ENCODE data around the gene AHR.

The AHR gene

DNA sequence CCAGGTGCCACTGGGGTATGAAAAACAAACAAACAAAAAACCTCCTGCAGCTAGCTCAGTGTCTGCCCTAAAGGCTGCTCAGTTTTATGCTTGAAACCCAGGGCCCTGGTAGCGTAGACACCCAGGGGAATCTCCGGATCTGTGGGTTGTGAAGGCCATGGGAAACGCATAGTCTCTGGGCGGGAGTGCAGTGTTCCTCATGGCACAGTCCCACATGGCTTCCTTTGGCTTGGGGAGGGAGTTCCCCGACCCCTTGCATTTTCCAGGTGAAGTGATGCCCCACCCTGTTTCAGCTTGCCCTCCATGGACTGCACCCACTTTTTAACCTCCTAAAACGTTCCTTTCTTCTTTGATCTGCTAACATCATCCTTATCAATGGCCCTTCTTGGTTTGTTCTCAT lies 56.0 kb downstream of the AHR start:
- Mint-ChIP-seq H3K9me3 (peaks cover 36% of the 10 kb centered on the region), H3K27ac (no peak overlapping the region), H3K4me1 (no peaks in the 10 kb centered on the region), H3K27me3 (ENCODE audit: low read depth) (no peaks in the 10 kb centered on the region), H3K4me3 (no peak overlapping the region), H3K36me3 (ENCODE audit: low read depth) (peaks cover 3% of the 10 kb centered on the region)
- TF ChIP-seq, protein P1, sequence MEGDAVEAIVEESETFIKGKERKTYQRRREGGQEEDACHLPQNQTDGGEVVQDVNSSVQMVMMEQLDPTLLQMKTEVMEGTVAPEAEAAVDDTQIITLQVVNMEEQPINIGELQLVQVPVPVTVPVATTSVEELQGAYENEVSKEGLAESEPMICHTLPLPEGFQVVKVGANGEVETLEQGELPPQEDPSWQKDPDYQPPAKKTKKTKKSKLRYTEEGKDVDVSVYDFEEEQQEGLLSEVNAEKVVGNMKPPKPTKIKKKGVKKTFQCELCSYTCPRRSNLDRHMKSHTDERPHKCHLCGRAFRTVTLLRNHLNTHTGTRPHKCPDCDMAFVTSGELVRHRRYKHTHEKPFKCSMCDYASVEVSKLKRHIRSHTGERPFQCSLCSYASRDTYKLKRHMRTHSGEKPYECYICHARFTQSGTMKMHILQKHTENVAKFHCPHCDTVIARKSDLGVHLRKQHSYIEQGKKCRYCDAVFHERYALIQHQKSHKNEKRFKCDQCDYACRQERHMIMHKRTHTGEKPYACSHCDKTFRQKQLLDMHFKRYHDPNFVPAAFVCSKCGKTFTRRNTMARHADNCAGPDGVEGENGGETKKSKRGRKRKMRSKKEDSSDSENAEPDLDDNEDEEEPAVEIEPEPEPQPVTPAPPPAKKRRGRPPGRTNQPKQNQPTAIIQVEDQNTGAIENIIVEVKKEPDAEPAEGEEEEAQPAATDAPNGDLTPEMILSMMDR (IDR thresholded peaks at IDR 0.05; ENCODE audit: unreplicated experiment in 3 of 3), result no peak

DNA sequence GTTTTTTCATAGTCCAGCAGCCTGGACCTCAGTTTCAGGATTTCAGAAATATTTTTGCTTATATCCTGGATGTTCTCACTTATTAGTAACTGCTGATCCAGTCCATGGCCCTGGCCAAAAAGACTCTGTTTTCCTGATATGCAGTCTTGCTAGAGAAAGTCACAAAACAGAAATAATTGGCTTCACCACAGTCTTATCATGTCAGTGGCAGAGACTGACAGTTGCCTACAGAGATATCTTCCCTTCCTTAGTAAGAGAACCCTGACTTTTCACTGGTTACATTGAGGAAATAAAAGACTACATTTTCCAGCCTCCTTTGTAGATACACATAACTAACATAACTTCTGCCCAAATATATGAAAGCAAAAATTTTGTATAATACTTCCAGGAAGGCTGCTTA lies 56.6 kb downstream of the AHR start:
- no peaks in the 10 kb centered on the region for H3K4me1 Mint-ChIP-seq
- no peak overlapping the region for H3K27ac Mint-ChIP-seq
- H3K36me3 Mint-ChIP-seq (ENCODE audit: low read depth), result peaks cover 3% of the 10 kb centered on the region

DNA sequence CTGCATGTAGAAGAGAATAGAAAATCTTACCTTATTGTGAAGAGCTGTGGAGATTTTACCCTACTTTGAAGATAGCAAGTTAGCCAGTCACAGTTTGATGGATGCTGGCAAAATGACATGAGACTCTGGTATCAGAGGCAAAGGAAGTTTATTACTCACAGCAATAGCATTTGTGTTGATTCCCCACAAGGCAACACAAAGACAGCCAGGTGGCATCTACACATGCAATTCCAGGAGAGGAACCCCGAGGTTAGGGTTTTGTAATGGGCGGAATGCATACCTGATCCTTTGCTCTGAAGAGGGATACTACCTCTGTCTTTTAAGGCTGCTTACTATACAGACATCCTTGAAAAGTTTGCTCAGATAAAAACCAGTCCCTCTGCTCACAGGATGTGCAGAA lies 59.5 kb downstream of the AHR start:
- peaks cover 9% of the 10 kb centered on the region for H3K9me3 Mint-ChIP-seq
- H3K36me3 Mint-ChIP-seq (ENCODE audit: low read depth), result no peaks in the 10 kb centered on the region
- TF ChIP-seq, protein P1 (IDR thresholded peaks at IDR 0.05; ENCODE audit: unreplicated experiment in 3 of 3), result no peak
- no peaks in the 10 kb centered on the region for H3K27me3 Mint-ChIP-seq (ENCODE audit: low read depth)
- no peak overlapping the region for H3K27ac Mint-ChIP-seq
- H3K4me1 Mint-ChIP-seq, result peaks cover 18% of the 10 kb centered on the region
- H3K4me3 Mint-ChIP-seq, result no peak overlapping the region

More for the DNA sequence above, 56.6 kb downstream of the AHR start:
- TF ChIP-seq, protein P1 (IDR thresholded peaks at IDR 0.05; ENCODE audit: unreplicated experiment in 3 of 3), result no peak
- no peaks in the 10 kb centered on the region for H3K27me3 Mint-ChIP-seq (ENCODE audit: low read depth)
- peaks cover 31% of the 10 kb centered on the region for H3K9me3 Mint-ChIP-seq
- H3K4me3 Mint-ChIP-seq, result no peak overlapping the region

DNA sequence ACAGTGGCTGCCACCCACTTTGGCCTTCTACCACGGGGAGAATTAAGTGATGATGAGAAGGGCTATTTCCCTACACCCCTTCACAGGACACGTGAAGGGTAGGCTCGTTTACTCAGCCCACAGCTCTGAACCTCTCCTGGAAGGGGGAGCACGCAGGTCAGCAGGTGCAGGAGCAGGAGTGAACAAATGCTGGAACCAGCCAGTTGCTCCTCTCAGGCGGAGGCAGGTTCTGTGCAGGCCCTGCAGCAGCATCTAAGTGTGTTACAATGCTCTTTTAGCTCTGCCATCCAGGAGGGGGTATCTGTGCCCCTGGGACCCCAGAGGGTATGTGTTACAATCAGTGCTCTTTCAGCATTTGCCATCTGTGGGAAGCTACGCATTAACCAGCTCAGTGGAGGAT lies 61.2 kb downstream of the AHR start:
- Mint-ChIP-seq H3K36me3 (ENCODE audit: low read depth) (no peaks in the 10 kb centered on the region), H3K27me3 (ENCODE audit: low read depth) (no peaks in the 10 kb centered on the region), H3K27ac (no peak overlapping the region), H3K4me1 (peaks cover 18% of the 10 kb centered on the region), H3K4me3 (no peak overlapping the region), H3K9me3 (peaks cover 8% of the 10 kb centered on the region)
- TF ChIP-seq, protein P1 (IDR thresholded peaks at IDR 0.05; ENCODE audit: unreplicated experiment in 3 of 3), result no peak

DNA sequence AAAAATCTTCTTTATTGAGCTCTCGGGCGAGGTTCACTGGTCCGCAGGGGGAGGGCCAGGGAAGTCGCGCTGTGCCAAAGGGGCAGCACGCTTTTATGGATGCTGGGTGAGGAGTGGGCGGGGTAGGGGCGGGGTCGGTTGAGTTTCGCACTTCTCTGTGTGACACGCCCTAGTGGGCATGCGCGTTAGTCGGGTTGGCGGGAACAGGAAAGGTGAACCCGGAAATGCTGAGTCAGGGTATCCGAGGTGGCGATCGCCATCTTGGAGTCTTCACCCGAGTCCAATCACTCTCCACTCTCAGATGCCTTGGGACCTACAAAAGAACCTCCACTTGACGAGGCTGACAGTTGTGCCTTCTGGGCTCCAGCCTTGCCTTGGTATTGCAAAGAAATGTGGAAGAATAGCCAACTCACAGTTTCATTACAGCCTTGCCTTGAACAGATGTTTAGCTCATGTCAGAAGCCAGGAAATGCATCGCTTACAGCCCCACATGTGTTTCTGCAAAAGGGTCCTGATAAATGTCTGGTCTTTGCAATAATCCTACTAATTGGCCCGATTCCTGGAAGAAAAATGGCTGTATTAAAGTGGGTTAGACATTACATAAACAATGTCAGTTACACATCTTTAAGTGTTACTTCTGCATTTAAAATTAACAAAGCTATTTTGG lies 64.1 kb downstream of the AHR start:
- TF ChIP-seq, protein P1 (IDR thresholded peaks at IDR 0.05; ENCODE audit: unreplicated experiment in 3 of 3), result no peak
- no peaks in the 10 kb centered on the region for H3K27me3 Mint-ChIP-seq (ENCODE audit: low read depth)
- H3K4me3 Mint-ChIP-seq, result no peak overlapping the region
- H3K27ac Mint-ChIP-seq, result no peak overlapping the region
- H3K4me1 Mint-ChIP-seq, result peaks cover 23% of the 10 kb centered on the region
- no peaks in the 10 kb centered on the region for H3K36me3 Mint-ChIP-seq (ENCODE audit: low read depth)
- H3K9me3 Mint-ChIP-seq, result peaks cover 6% of the 10 kb centered on the region

DNA sequence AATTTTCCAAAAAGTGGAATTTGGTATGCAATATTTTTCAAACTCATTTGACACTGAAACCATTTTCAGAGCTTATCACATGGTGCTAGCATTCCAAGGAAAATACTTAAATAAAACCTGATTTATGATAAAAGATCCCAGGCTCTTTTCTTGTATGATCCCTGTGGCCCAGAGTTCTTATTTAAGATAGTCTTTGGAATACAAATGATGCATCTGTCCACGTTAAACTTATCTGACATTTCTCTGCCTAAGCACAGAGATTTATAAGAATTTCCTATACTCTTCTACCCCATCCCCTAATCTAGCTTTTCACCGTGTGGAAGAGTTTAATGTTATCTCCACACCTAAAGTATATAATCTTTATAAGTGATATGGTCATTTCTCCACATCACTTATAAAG lies 66.2 kb downstream of the AHR start:
- no peak overlapping the region for H3K4me3 Mint-ChIP-seq
- H3K4me1 Mint-ChIP-seq, result peaks cover 28% of the 10 kb centered on the region
- TF ChIP-seq, protein P1 (IDR thresholded peaks at IDR 0.05; ENCODE audit: unreplicated experiment in 3 of 3), result no peak
- H3K27ac Mint-ChIP-seq, result peak overlapping the region in 1 of 3 experiments; percentile 3
- peaks cover 6% of the 10 kb centered on the region for H3K9me3 Mint-ChIP-seq
- H3K36me3 Mint-ChIP-seq (ENCODE audit: low read depth), result no peaks in the 10 kb centered on the region
- H3K27me3 Mint-ChIP-seq (ENCODE audit: low read depth), result no peaks in the 10 kb centered on the region
